Peyer's patch (tissue), 4 donors: ENCODE data around the gene MRPL50.

Experiments used
- POLR2A ChIP-seq, 2 donors: fragments of 450-650 bp; IDR thresholded peaks; one replicate each; pipeline ENCODE4 v1.5.1; 2017; ENCODE audit warnings: antibody characterized with exemption in 2 of 2, mild to moderate bottlenecking in 2 of 2, moderate library complexity in 2 of 2
- TF ChIP-seq, protein P1 (sequence below), 6 experiments: fragments of 450-650 bp in 4 of 6; fragments of 200-600 bp in 2 of 6; sonication (generic) in 1 of 6; IDR thresholded peaks; one replicate each; pipeline ENCODE4 v1.5.1; 2017 to 2019; ENCODE audit warnings: antibody characterized with exemption in 6 of 6, mild to moderate bottlenecking in 3 of 6, moderate library complexity in 1 of 6

DNA sequence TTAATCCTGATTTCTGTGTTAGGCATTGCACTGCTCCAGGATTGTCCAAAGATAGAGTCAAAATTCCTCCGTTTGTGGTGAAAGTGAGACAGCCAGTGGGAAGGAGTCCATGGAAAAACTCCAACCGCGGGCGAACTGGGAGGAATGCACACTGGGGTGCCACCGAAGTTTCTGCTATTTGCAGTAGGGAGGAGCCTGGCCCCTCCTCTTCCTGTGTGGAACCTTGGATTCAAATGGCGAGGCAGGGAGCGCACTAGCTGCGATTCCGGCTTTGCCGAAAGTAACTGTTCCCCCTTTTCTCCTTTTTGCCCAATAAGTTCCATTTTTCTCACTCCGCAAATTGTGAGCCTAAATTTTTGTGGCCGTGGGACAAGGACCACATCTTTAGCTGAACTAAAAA lies 22.9 kb downstream of the MRPL50 start:
- TF ChIP-seq, protein P1, sequence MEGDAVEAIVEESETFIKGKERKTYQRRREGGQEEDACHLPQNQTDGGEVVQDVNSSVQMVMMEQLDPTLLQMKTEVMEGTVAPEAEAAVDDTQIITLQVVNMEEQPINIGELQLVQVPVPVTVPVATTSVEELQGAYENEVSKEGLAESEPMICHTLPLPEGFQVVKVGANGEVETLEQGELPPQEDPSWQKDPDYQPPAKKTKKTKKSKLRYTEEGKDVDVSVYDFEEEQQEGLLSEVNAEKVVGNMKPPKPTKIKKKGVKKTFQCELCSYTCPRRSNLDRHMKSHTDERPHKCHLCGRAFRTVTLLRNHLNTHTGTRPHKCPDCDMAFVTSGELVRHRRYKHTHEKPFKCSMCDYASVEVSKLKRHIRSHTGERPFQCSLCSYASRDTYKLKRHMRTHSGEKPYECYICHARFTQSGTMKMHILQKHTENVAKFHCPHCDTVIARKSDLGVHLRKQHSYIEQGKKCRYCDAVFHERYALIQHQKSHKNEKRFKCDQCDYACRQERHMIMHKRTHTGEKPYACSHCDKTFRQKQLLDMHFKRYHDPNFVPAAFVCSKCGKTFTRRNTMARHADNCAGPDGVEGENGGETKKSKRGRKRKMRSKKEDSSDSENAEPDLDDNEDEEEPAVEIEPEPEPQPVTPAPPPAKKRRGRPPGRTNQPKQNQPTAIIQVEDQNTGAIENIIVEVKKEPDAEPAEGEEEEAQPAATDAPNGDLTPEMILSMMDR (IDR thresholded peaks at IDR 0.05) = no peak
- TF ChIP-seq POLR2A (IDR thresholded peaks at IDR 0.05) = no peak
